Measurements from ENCODE around the gene KLK1.
"Not testable (repeated sequence)": the region's sequence is repeated elsewhere in the genome, so short reads cannot be mapped to it uniquely, and the experiment has no call there.

KLK1 gene

DNA sequence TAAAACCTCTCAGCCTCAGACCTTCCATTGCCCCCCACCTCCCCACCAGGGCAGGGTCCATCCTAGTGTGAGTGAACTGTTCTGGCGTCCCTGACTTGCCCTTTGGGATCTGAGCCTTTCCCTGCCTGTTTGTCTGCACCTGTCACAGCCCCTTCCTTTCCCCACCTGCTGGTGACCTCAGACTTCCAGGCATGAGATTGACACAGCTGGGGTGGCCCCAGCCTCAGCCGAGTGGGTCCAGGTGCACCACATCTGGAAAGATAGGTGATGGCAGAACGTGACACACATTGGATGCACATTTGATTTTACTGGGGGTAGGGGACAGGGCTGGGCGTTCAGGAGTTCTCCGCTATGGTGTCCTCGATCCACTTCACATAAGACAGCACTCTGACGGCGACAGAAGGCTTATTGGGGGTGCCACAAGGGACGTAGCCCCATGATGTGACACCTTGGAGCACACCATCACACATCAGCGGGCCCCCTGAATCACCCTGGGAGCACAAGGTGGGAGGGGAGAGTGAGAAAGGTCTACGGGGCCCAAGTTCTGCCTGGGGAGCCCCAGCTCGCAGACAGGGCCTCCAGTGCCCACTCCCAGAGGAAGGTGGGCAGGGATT lies 4.6 kb downstream of the KLK1 start:
- TF ChIP-seq CTCF (conservative IDR thresholded peaks at IDR 0.05; ENCODE audit: low read depth, low read length): no peak
- DNase-seq (ENCODE audit: low read depth): no peak
- no peak overlapping the region for H3K4me3 ChIP-seq (ENCODE audit: low read depth, low read length)

DNA sequence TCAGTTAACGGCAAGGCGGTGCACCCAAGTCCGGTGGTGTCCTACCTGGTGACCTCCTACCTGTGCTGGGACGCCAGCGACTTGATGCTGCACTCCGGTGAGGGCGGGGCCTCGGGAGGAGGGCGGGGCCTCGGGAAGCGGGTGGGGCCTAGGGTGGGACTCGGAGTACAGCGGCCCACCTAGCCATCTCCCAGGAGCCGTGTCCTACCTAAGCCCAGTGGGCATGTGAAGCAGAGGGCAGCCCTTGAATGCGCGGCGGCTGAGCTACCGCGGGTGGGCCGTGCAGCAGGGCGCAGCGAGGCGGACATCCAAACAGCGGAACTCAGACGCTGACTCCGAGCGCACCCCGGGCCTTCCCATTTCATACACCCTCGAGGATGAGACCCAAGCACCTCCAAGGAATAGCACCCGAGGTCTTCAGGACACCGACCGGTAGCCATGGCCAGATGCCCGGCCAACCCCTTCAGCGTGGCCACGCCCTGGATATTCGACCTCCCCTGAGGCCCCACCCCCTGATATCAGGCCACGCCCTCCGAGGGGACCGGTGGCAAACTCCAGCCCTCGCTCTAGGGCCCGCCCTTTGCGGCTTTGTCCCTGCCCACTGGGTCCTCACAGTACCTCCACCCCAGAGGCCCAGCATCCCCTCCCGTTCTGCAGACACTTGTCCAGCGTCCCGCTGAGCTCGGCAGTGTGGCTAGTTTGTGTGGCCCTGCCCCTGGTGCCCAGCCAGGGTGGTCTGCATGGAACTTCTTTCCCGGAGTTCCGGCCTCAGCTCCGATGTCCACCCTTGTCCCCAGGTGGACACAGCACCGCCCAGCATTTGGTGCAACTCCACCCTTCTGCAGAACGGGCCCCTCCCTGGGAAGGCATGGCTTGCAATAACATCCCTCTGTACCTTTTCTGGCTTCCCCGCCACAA lies 5.4 kb downstream of the KLK1 start:
- TF ChIP-seq CTCF (conservative IDR thresholded peaks at IDR 0.05; ENCODE audit: low read depth, low read length): no peak
- peak; percentile 10 for DNase-seq (ENCODE audit: low read depth)
- peak overlapping the region; percentile 35 for H3K4me3 ChIP-seq (ENCODE audit: low read depth, low read length)

DNA sequence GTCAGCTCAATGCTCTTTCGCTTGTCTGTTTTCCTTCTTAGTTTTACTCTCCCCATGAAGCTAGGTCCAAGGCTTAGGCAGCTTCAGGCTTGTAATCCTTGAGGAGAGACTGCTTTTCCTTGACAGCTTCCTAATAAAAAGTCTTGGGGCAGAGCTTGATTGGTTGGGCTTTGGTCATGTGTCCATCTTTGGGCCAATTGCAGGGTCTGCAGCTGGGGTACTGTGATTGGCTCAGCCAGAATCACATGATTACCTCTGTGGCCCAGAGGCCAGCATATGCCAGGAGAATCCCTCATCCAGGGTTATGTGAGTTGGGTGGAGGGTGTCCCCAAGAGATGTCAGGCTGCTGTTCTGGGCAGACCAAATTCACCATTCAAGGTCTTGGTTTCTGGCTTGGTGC lies 8.1 kb downstream of the KLK1 start:
- no peak overlapping the region for H3K4me3 ChIP-seq (ENCODE audit: low read depth, low read length)
- no peak for TF ChIP-seq CTCF (conservative IDR thresholded peaks at IDR 0.05; ENCODE audit: low read depth, low read length)
- no peak for DNase-seq (ENCODE audit: low read depth)

- DNase-seq (ENCODE audit: low read depth): no peak
- no peak overlapping the region for H3K4me3 ChIP-seq (ENCODE audit: low read depth, low read length)
- TF ChIP-seq CTCF (conservative IDR thresholded peaks at IDR 0.05; ENCODE audit: low read depth, low read length): no peak
These were observed 8.7 kb downstream of the KLK1 start for GRCh38 chr19:50814883-50815282.

DNA sequence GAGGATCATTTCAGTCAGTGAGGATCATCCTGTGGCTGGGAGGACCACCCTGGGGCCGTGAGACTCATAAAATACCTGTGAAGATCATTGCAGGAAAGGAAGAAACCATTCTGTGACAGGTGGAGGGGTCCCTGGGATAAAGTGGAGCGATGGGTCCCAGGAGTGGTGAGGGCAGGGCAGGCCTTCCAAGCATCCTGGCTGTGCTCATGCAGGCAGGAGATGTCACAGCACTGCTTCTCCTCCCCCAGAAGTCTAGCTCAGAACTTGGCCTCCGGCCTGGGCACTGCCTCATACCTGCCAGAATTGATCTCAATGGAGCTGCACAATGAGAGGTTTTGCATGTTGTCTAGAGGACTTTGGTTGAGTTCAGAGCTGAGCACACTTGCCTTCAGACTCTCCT lies 11.1 kb downstream of the KLK1 start:
- DNase-seq (ENCODE audit: low read depth): no peak
- TF ChIP-seq CTCF (conservative IDR thresholded peaks at IDR 0.05; ENCODE audit: low read depth, low read length): no peak
- H3K4me3 ChIP-seq (ENCODE audit: low read depth, low read length): no peak overlapping the region

DNA sequence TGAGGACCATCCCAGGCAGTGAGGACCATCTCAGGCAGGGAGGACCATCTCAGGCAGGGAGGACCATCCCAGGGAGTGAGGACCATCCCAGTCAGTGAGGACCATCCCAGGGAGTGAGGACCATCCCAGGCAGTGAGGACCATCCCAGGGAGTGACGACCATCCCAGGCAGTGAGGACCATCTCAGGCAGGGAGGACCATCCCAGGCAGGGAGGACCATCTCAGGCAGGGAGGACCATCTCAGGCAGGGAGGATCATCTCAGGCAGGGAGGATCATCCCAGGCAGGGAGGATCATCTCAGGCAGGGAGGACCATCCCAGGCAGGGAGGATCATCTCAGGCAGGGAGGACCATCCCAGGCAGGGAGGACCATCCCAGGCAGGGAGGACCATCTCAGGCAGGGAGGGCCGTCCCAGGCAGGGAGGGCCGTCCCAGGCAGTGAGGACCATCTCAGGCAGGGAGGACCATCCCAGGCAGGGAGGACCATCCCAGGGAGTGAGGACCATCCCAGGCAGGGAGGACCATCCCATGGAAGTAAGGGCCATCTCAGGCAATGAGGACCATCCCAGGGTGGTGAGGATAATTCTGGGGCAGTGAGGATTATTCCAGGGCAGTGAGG lies 11.9 kb downstream of the KLK1 start:
- DNase-seq (ENCODE audit: low read depth): not testable (repeated sequence)

DNA sequence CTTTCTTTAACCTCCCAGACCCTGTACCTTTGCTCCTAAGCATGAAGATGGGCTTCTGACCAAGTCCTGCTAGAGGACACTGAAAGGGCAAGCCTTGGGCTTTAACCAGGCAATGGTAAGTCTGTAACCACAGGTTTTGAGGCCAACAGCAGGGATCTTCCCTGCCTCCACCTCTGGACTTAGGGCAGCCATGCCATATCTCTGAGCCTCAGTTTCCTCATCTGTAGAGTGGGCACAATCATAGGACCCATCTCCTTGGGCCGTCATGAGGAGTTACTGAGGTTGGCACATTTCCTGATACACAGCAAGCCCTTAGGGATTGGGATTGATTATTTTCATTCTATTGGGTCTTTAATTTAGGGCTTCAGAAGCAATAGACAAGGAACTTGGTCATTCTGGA lies 14.7 kb downstream of the KLK1 start:
- no peak overlapping the region for H3K4me3 ChIP-seq (ENCODE audit: low read depth, low read length)
- no peak for DNase-seq (ENCODE audit: low read depth)
- TF ChIP-seq CTCF (conservative IDR thresholded peaks at IDR 0.05; ENCODE audit: low read depth, low read length): no peak

More for the DNA sequence above, 11.9 kb downstream of the KLK1 start:
- not testable (repeated sequence) for H3K4me3 ChIP-seq (ENCODE audit: low read depth, low read length)

Measured in choroid plexus epithelial cell (primary cell).